CD14-positive monocyte (primary cell): ENCODE measurements around the gene TM2D3. TPM values are rescaled to one million over a fixed set of nuclear protein-coding genes. Genes with fewer than 3 reads are reported as not detected.

Experiments
- DNase-seq, 3 donors: peaks; one replicate each; pipeline ENCODE4 v3.0.0-alpha.2; 2011 to 2022
- H2AFZ ChIP-seq: 2 replicates; pipeline ENCODE4 v1.6.0; 2012; ENCODE audit warnings: mild to moderate bottlenecking, low read depth, low read length, inconsistent platforms; ENCODE audit not compliant: insufficient read depth, poor library complexity, severe bottlenecking
- H3K27ac ChIP-seq, 2 donors: 1 replicate in 1 of 2; 2 replicates in 1 of 2; pipeline ENCODE4 v1.5.1; 2012 to 2013; ENCODE audit warnings: low read length in 2 of 2, control low read depth in 1 of 2, inconsistent platforms in 1 of 2, low read depth in 1 of 2, mild to moderate bottlenecking in 1 of 2
- H3K27me3 ChIP-seq, 2 donors: one replicate each; pipeline versions ENCODE4 v1.6.0 to v1.6.1; 2011 to 2013; ENCODE audit warnings: low read length in 2 of 2; ENCODE audit not compliant: control insufficient read depth in 2 of 2, insufficient read depth in 2 of 2
- H3K36me3 ChIP-seq, 2 donors: replicated peaks in 1 of 2; 1 replicate in 1 of 2; 2 replicates in 1 of 2; pipeline versions ENCODE4 v1.5.1 to v1.6.1; 2012 to 2013; ENCODE audit warnings: low read length in 2 of 2, control low read depth in 1 of 2, inconsistent platforms in 1 of 2, mild to moderate bottlenecking in 1 of 2; ENCODE audit not compliant: insufficient read depth in 2 of 2, control insufficient read depth in 1 of 2
- H3K4me1 ChIP-seq, 2 donors: 1 replicate in 1 of 2; 2 replicates in 1 of 2; pipeline versions ENCODE4 v1.5.1 to v1.6.1; 2012 to 2013; ENCODE audit warnings: low read length in 2 of 2, control low read depth in 1 of 2, inconsistent platforms in 1 of 2, mild to moderate bottlenecking in 1 of 2, moderate library complexity in 1 of 2; ENCODE audit not compliant: insufficient read depth in 2 of 2, control insufficient read depth in 1 of 2
- H3K4me2 ChIP-seq: replicated peaks from 2 replicates; pipeline ENCODE3; 2012; ENCODE audit warnings: low read length, moderate library complexity, mild to moderate bottlenecking; ENCODE audit not compliant: poor library complexity, severe bottlenecking; ENCODE audit errors: extremely low read depth
- H3K4me3 ChIP-seq, 3 experiments: fragments of 200-600 bp in 1 of 3; sonication (generic) in 1 of 3; replicated peaks in 1 of 3; 1 replicate in 2 of 3; 2 replicates in 1 of 3; pipeline ENCODE4 v1.5.1; 2011 to 2013; ENCODE audit warnings: low read length in 3 of 3, mild to moderate bottlenecking in 3 of 3, control low read depth in 2 of 3, low read depth in 2 of 3, inconsistent platforms in 1 of 3, moderate library complexity in 1 of 3
- H3K79me2 ChIP-seq: 2 replicates; pipeline ENCODE4 v1.6.0; 2012; ENCODE audit warnings: mild to moderate bottlenecking, control low read depth, inconsistent platforms, low read length, moderate library complexity; ENCODE audit not compliant: insufficient read depth
- H3K9ac ChIP-seq: 2 replicates; pipeline ENCODE4 v1.6.0; 2017; ENCODE audit warnings: low read length, mild to moderate bottlenecking; ENCODE audit not compliant: insufficient read depth, poor library complexity, severe bottlenecking
- H3K9me3 ChIP-seq, 2 donors: replicated peaks in 1 of 2; 1 replicate in 1 of 2; 2 replicates in 1 of 2; pipeline versions ENCODE4 v1.5.1 to v1.6.1; 2012 to 2013; ENCODE audit warnings: low read length in 2 of 2, control low read depth in 1 of 2; ENCODE audit not compliant: control insufficient read depth in 1 of 2, insufficient read depth in 1 of 2
- H4K20me1 ChIP-seq: 2 replicates; pipeline ENCODE4 v1.6.0; 2012; ENCODE audit warnings: mild to moderate bottlenecking, low read length, control low read depth, moderate library complexity; ENCODE audit not compliant: insufficient read depth
- H3K27ac Mint-ChIP-seq, 7 donors: one replicate each; pipeline ENCODE4 v1.8.0; 2020; ENCODE audit warnings: mild to moderate bottlenecking in 7 of 7, mixed read lengths in 7 of 7, moderate library complexity in 6 of 7, inconsistent platforms in 2 of 7
- H3K27me3 Mint-ChIP-seq, 3 donors: one replicate each; pipeline ENCODE4 v1.8.0; 2021 to 2022; ENCODE audit warnings: low read depth in 3 of 3, mild to moderate bottlenecking in 3 of 3, mixed read lengths in 3 of 3, moderate library complexity in 3 of 3, inconsistent platforms in 1 of 3
- H3K36me3 Mint-ChIP-seq, 2 donors: one replicate each; pipeline ENCODE4 v1.8.0; 2020; ENCODE audit warnings: mixed read lengths in 2 of 2, inconsistent platforms in 1 of 2, mild to moderate bottlenecking in 1 of 2
- H3K4me1 Mint-ChIP-seq: one replicate; pipeline ENCODE4 v1.8.0; 2020; ENCODE audit warnings: mild to moderate bottlenecking, mixed read lengths
- H3K4me3 Mint-ChIP-seq, 2 donors: one replicate each; pipeline ENCODE4 v1.8.0; 2020; ENCODE audit warnings: mild to moderate bottlenecking in 2 of 2, mixed read lengths in 2 of 2, moderate library complexity in 1 of 2
- H3K9me3 Mint-ChIP-seq, 7 donors: one replicate each; pipeline ENCODE4 v1.8.0; 2020 to 2022; ENCODE audit warnings: mixed read lengths in 7 of 7, mild to moderate bottlenecking in 6 of 7, moderate library complexity in 6 of 7, inconsistent platforms in 2 of 7
- CTCF ChIP-seq: fragments of 200-600 bp; IDR thresholded peaks from one replicate; pipeline ENCODE4 v1.8.0; 2022; ENCODE audit warnings: antibody characterized with exemption, mild to moderate bottlenecking
- WGBS: methylation state at CpG from one replicate; pipeline ENCODE4 v1.1.5; 2013; ENCODE audit warnings: missing lambda C conversion rate; ENCODE audit not compliant: insufficient coverage; 5-methylcytosine and 5-hydroxymethylcytosine counted together
- intact Hi-C, 2 donors: fragments of 100-400 bp; cut with micrococcal nuclease; formaldehyde crosslinking; loops; one replicate each; pipeline versions ENCODE4 v1.15.0 to v1.15.1; 2023
- polyA plus RNA-seq, 3 donors: library from polyadenylated mRNA; depleted of rRNA in 1 of 3; unstranded in 2 of 3; stranded (reverse) in 1 of 3; fragments of 300-500 nt in 2 of 3; fragments of >200 nt in 1 of 3; fragmentation: Illumina TruSeq in 2 of 3; gene quantifications; 1 replicate in 2 of 3; 2 replicates in 1 of 3; pipeline ENCODE4 v1.2.3, GENCODE V29; 2012 to 2021

Gene TM2D3
- polyA plus RNA-seq, 3 donors: 22.9 to 54.6 (median 26.5) TPM

DNA sequence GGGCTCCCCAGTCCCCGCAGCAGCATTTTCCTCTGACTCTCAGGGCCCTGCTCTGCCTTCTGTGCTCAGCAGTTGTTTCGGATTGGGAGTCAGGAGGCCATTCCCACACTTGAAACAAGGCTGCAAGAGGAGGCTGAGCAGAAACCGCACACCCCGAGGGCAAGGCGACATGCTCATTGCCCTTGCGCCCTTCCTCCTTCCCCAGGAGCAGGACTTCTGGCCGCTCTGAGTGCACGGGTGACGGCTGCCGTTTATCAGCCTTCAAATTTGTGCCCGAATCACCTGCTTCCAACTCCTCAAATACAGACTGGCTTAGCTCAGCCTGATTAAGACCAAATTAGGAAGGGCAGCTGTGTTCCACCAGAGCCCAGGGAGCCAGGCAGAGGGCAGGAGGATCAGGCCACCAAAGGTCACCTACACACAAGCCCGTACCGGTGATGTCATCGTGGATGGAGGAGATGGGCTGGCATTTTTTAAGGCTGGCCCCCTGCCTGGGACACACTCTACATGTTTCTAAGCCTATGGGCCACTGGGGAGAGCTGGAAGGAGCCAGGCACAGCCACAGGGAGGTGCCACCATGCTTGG, 38.1 kb downstream of the TM2D3 start:
- no peaks in the 10 kb centered on the region for H4K20me1 ChIP-seq
- intact Hi-C loops: no loop called here
- no peak overlapping the region for H3K4me3 ChIP-seq
- H3K79me2 ChIP-seq: no peaks in the 10 kb centered on the region
- no peak for DNase-seq
- H3K9me3 ChIP-seq: no peaks in the 10 kb centered on the region
- no peaks in the 10 kb centered on the region for H3K4me1 ChIP-seq
- no peak overlapping the region for H2AFZ ChIP-seq
- H3K27ac ChIP-seq: no peak overlapping the region
- H3K4me3 Mint-ChIP-seq: no peak overlapping the region
- H3K4me2 ChIP-seq: no peak overlapping the region
- H3K9me3 Mint-ChIP-seq: no peaks in the 10 kb centered on the region
- H3K27ac Mint-ChIP-seq: peak overlapping the region in 1 of 7 donors; percentile 26
- H3K4me1 Mint-ChIP-seq: peaks cover 3% of the 10 kb centered on the region
- H3K36me3 Mint-ChIP-seq: no peaks in the 10 kb centered on the region
- H3K27me3 ChIP-seq: no peaks in the 10 kb centered on the region
- H3K9ac ChIP-seq: no peak overlapping the region
- no peak for TF ChIP-seq CTCF
- peaks cover 4 to 16% (median 6%) of the 10 kb centered on the region in 3 donors for H3K27me3 Mint-ChIP-seq
- H3K36me3 ChIP-seq: no peaks in the 10 kb centered on the region
- WGBS: 93% methylated on average over 8 of the region's 14 CpGs

DNA sequence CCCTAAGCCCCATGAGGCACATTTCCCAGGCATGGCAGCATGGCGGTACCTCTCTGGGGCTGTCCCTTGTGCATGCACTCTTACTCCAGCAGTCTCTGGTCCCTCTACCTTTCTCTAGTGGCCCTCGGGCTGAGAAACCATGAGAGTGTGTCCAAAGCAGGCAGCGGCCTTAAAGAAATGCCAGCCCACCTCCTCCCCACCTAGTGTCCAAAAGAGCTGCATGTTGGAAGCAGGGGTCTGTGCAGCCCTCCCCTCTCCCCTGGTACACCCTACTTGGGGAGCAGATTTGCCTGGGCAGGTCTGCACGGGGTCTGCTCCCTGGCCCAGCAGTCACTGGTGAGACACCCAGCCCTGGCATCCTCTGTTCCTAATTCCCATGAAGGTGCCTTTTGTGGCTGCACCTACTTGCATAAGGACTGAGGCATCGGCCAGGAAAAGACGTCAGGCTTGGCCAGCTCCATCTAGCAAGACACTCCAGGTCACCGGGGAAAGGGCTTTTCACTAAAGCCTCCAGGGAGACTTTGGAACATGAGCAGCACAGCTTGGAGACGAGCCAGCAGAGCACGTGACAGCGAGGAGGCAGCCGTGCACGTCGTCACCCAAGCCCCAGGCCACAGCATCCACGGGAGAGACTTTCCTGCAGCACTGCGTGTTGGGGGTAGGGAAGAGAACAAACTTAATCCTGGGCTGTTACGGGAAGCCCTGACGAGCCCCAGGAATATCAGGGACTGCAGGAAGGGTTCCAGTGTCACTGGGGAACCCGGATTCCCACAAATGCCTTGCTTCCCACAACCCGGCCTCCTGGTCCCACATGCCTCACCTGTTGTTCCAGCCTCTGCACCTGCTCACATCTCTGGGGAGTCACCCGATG, 38.8 kb downstream of the TM2D3 start:
- H3K4me1 Mint-ChIP-seq: no peaks in the 10 kb centered on the region
- intact Hi-C loops: no loop called here
- H3K9ac ChIP-seq: no peak overlapping the region
- H3K27me3 Mint-ChIP-seq: peaks cover 2 to 16% (median 8%) of the 10 kb centered on the region in 3 donors
- 67% methylated on average over 15 of the region's 20 CpGs for WGBS
- H3K79me2 ChIP-seq: no peaks in the 10 kb centered on the region
- H3K27ac Mint-ChIP-seq: no peak overlapping the region
- H4K20me1 ChIP-seq: no peaks in the 10 kb centered on the region
- H3K36me3 ChIP-seq: no peaks in the 10 kb centered on the region
- TF ChIP-seq CTCF: no peak
- no peak overlapping the region for H3K4me3 Mint-ChIP-seq
- no peaks in the 10 kb centered on the region for H3K27me3 ChIP-seq
- no peak overlapping the region for H3K4me3 ChIP-seq
- no peak overlapping the region for H2AFZ ChIP-seq
- no peaks in the 10 kb centered on the region for H3K9me3 Mint-ChIP-seq
- no peak overlapping the region for H3K27ac ChIP-seq
- no peak overlapping the region for H3K4me2 ChIP-seq
- H3K36me3 Mint-ChIP-seq: no peaks in the 10 kb centered on the region
- no peak for DNase-seq
- H3K9me3 ChIP-seq: no peaks in the 10 kb centered on the region
- H3K4me1 ChIP-seq: no peaks in the 10 kb centered on the region
